HG02840 (cell line): ENCODE measurements around the gene TXNL4A.
A peak's percentile ranks its signal among the peaks of the same experiment; 100 is the strongest.

Experiments used
- ATAC-seq: cut with Tn5 transposase; IDR thresholded peaks from one replicate; pipeline ENCODE4 v1.9.1; 2021; ENCODE audit warnings: mild to moderate bottlenecking, moderate library complexity, moderate number of reproducible peaks; ENCODE audit not compliant: unreplicated experiment, low FRiP score

Gene TXNL4A

GRCh38 chr18:79950515-79951341, 37.6 kb downstream of the TXNL4A start:
- peak; percentile 19 for ATAC-seq

GRCh38 chr18:79949697-79950487, 38.5 kb downstream of the TXNL4A start:
- ATAC-seq: no peak

- ATAC-seq: no peak
Measured at GRCh38 chr18:79948719-79949411, 39.5 kb downstream of the TXNL4A start.

GRCh38 chr18:79947881-79948610, 40.3 kb downstream of the TXNL4A start:
- ATAC-seq: no peak

- no peak for ATAC-seq
Measured at GRCh38 chr18:79947054-79947755, 41.2 kb downstream of the TXNL4A start.

- ATAC-seq: no peak
Measured at GRCh38 chr18:79945118-79946042, 43.0 kb downstream of the TXNL4A start.

GRCh38 chr18:79944746-79945117, 43.6 kb downstream of the TXNL4A start:
- ATAC-seq: no peak

GRCh38 chr18:79944126-79944731, 44.1 kb downstream of the TXNL4A start:
- no peak for ATAC-seq

GRCh38 chr18:79943608-79944125, 44.7 kb downstream of the TXNL4A start:
- ATAC-seq: no peak

- ATAC-seq: no peak
Measured at GRCh38 chr18:79942786-79943607, 45.4 kb downstream of the TXNL4A start.

GRCh38 chr18:79942211-79942610, 46.2 kb downstream of the TXNL4A start:
- no peak for ATAC-seq

- no peak for ATAC-seq
Measured at GRCh38 chr18:79941473-79942119, 46.8 kb downstream of the TXNL4A start.

- ATAC-seq: no peak
Measured at GRCh38 chr18:79940814-79941472, 47.4 kb downstream of the TXNL4A start.

GRCh38 chr18:79940126-79940813, 48.1 kb downstream of the TXNL4A start:
- no peak for ATAC-seq

GRCh38 chr18:79939096-79939495, 49.3 kb downstream of the TXNL4A start:
- no peak for ATAC-seq

GRCh38 chr18:79938196-79938595, 50.2 kb downstream of the TXNL4A start:
- ATAC-seq: no peak
